LNCaP clone FGC (cell line): ENCODE results near the gene USE1.

Source experiments
- DNase-seq: peaks from one replicate; pipeline ENCODE4 v3.0.0-alpha.2; 2011; ENCODE audit warnings: low read depth
- H3K4me3 ChIP-seq: 2 replicates; pipeline ENCODE4 v1.5.1; 2011; ENCODE audit warnings: mild to moderate bottlenecking, low read depth, low read length, control low read depth
- TF ChIP-seq, protein P1 (sequence below): IDR thresholded peaks from 2 replicates; pipeline ENCODE4 v1.5.1; 2012; ENCODE audit warnings: mild to moderate bottlenecking; ENCODE audit not compliant: control insufficient read depth, insufficient read depth; ENCODE audit errors: extremely low read depth

The USE1 gene, protein sequence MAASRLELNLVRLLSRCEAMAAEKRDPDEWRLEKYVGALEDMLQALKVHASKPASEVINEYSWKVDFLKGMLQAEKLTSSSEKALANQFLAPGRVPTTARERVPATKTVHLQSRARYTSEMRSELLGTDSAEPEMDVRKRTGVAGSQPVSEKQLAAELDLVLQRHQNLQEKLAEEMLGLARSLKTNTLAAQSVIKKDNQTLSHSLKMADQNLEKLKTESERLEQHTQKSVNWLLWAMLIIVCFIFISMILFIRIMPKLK

DNA sequence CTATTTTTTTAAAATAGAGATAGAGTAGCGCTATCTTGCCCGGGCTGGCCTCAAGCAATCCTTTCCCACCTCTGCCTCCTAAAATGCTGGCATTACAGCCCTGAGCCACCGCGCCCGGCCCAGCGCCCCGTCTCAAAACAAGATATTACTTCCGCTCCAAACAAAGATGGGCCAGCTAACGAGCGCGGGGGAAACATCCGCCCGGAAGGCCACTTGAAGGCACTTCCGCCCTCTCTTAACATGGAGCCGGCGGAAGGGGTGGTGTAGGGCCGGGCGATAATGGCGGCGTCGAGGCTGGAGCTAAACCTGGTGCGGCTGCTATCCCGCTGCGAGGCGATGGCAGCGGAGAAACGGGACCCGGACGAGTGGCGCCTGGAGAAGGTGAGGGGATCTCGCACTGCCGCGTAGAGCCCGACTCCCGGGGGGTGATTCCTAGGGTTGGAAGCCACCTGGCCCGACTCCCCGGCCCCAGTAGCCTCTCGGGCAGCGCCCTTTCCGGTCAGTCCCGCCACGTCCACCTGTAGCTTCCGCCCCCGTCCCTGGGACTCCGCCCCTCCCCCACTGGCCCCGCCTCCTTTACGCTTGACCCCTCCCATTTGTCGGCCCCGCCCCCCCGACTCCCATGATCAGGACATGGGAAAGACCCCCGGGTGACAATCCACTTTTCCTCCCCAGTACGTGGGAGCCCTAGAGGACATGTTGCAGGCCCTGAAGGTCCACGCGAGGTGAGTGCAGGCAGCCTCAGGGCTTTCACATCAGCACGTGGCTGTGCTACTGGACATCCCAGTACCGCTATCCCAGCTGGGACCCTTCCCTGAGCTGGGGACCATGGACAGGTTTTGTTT lies at the start of gene USE1:
USE1 (plus strand) TSS at position 231 of the 845 bp plus-strand sequence; CDS start at position 280, 49 bp downstream.
- H3K4me3 ChIP-seq = peak within 1 kb of the TSS; percentile 85
- peak; percentile 84 for DNase-seq
- TF ChIP-seq, protein P1, sequence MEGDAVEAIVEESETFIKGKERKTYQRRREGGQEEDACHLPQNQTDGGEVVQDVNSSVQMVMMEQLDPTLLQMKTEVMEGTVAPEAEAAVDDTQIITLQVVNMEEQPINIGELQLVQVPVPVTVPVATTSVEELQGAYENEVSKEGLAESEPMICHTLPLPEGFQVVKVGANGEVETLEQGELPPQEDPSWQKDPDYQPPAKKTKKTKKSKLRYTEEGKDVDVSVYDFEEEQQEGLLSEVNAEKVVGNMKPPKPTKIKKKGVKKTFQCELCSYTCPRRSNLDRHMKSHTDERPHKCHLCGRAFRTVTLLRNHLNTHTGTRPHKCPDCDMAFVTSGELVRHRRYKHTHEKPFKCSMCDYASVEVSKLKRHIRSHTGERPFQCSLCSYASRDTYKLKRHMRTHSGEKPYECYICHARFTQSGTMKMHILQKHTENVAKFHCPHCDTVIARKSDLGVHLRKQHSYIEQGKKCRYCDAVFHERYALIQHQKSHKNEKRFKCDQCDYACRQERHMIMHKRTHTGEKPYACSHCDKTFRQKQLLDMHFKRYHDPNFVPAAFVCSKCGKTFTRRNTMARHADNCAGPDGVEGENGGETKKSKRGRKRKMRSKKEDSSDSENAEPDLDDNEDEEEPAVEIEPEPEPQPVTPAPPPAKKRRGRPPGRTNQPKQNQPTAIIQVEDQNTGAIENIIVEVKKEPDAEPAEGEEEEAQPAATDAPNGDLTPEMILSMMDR = no peak

DNA sequence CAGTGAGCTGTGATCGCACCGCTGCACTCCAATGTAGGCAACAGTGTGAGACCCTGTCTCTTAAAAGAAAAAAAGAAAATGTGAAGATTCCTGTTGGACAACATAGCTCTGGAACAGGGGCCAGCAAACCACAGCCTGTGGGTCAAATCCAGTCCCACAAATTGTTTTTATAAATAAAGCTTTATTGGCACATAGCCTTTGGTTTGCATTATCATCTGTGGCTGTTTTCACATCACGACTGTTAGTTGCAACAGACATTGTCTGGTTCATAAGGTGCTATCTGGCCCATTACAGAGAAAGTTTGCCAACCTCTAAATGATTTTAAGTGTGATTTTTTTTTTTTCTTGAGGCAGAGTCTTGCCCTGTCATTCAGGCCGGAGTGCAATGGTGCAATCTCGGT lies 49.4 kb upstream of the USE1 start:
- H3K4me3 ChIP-seq = no peak overlapping the region
- no peak for DNase-seq
- TF ChIP-seq, protein P1 = no peak

DNA sequence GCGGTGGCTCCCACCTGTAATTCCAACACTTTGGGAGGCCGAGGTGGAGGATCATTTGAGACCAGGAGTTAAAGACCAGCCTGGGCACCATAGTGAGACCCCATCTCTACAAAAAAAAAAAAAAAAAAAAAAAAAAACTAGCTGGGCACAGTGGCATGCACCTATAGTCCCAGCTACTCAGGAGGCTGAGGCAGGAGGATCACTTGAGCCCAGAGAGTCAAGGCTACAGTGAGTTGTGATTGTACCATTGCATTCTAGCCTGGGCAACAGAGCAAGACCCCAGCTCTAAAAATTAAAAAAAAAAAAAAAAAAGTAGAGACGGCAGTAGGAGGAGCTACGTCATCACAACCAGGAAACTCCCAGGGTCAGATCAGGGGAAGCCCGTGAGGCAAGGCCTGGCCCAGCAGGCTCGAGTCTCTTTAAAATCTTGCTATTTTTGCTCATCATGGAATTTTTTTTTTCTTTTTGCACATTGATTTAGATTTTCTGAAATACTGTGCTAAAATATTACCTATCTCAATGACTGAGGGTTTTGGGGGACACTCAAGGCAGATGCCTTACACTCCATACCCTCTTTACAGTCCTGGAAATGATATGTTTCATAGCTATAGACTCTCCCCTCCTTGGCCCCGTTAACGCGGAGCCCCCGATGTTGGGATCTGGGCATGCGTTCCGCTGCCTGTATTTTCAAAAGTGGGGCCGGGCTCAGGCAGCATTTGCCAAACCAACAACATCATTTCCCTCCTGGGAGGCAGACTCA lies 44.4 kb upstream of the USE1 start:
- TF ChIP-seq, protein P1 = no peak
- H3K4me3 ChIP-seq = no peak overlapping the region
- no peak for DNase-seq

DNA sequence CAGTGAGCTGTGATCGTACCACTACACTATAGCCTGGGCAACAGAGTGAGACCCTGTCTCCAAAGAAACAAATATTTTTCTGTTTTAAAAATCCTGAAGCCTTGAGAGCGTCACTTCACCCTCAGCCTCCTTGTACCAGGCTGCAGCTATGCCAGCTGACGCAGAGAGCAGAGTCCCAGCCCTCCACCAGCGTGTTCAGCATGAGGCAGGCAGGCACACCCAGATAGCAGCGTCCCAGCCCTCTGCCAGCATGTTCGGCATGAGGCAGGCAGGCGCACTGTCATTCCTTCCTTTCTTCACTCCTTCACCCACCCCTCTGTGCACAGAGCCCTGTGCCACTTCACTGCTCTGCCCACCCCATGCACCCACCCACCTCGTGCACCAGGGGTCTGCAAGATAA lies 43.3 kb upstream of the USE1 start:
- DNase-seq = no peak
- TF ChIP-seq, protein P1 = no peak
- no peak overlapping the region for H3K4me3 ChIP-seq

DNA sequence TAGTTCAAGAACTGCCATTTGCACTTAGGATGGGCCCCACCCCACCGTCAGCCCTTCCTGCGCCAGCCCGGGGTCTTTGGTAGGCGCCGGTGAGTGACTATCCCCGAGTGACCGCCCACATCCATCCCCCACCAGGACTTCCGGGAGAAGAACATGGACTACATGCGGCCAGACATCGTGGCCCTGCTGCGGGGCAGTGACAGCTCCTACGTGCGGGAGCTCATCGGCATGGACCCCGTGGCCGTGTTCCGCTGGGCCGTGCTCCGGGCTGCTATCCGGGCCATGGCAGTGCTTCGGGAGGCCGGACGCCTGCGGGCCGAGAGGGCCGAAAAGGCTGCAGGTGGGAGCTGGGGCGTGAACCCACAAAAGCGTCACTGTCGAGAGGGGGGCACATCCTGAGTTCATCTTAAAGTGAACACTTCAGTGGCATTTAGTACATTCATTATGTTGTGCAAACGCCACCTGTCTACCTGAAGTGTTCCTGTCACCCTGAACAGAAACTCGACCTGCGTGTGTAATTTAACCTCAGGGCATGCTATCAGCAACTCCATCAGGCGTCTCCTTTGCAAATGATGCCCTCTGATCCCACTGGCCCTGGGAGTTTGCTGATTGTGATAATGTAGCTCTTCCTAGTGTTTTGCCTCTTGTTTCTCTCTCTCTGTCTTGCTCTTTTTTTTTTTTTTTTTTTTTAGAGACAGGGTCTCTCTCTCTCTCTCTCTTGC lies 42.4 kb upstream of the USE1 start:
- H3K4me3 ChIP-seq = no peak overlapping the region
- no peak for DNase-seq
- TF ChIP-seq, protein P1 = no peak

DNA sequence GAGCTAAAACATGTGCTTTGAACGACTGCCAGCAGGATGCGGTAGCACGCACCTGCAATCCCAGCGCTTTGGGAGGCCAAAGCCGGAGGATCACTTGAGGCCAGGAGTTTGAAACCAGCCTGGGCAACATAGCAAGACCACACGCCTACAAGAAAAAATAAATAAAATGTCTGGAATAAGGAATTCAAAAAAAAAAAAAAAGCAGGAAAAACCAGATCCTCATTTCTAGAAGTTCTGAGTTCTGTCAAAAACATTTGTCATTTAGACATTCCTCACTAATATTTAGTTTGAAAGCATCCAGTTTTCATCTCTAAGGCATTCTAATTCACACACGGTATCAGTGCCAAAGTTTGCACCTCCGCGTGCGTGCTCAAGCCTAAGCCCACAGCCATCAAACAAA lies 36.9 kb upstream of the USE1 start:
- no peak overlapping the region for H3K4me3 ChIP-seq
- DNase-seq = no peak
- TF ChIP-seq, protein P1 = no peak
